NCI-H1694 treated with DMSO at 0.1 percent for 48 hours (cell line): ENCODE measurements around the gene BABAM2.
"Not testable (repeated sequence)": the region's sequence is repeated elsewhere in the genome, so short reads cannot be mapped to it uniquely, and the experiment has no call there.

Experiments
- DNase-seq: peaks from one replicate; lab custom pipeline; 2025; lab: John Stamatoyannopoulos, UW

Gene BABAM2

GRCh38 chr2:28250006-28250405 is 359.5 kb downstream of the BABAM2 start:
- no peak for DNase-seq

DNA sequence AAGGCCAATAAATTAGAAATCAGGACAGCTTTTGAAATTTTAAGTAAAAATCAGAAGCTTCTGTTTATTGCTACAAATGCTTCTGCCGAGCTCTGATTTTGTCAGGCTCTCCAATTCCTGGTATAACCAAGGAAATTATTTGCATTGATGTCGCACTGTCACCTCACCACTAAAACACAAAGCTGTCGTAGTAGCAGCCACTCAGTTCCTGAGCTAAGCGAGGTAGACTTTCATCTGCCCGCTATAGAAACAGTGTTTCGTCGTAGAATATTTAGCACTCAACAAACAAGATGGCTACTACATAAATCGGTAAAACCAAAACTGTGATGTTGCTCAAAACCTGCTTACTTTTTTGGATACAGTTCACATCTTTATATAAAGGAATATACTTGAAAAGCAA is 360.8 kb downstream of the BABAM2 start:
- no peak for DNase-seq

DNA sequence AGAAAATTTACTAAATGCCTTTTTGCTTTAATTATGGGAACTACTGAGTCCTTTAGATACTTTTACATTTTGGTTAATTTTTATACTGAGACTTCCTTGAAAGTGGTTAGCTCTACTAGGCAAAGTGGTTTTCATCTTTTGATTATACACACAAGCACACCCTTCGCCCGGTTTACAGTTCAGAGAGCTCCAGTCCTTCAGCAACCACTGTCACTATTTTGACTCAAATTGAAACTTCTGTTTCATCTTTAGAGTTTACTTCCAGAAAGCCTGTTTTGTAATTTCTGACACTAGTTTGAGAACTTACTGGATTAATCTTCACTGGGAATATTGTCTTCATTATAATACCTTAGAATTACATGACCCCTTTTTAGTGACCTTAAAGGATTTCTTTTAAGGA is 361.8 kb downstream of the BABAM2 start:
- DNase-seq = no peak

GRCh38 chr2:28253543-28253942 is 363.0 kb downstream of the BABAM2 start:
- DNase-seq = no peak

DNA sequence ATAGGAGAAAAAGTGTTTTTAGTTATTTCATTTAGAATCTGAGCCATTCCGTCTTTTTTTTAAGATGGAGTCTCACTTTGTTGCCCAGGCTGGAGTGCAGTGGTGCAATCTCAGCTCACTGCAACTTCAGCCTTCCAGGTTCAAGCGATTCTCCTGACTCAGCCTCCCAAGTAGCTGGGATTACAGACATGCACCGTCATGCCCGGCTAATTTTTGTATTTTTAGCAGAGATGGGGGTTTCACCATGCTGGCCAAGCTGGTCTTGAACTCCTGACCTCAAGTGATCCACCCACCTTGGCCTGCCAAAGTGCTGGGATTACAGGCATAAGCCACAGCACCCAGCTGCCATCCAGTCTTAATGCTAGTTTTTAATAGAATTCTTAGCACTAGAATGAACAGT is 364.7 kb downstream of the BABAM2 start:
- DNase-seq = not testable (repeated sequence)

- DNase-seq = no peak
Measured at GRCh38 chr2:28257182-28257581, 366.7 kb downstream of the BABAM2 start.

- DNase-seq = not testable (repeated sequence)
Measured at GRCh38 chr2:28259226-28259625, 368.7 kb downstream of the BABAM2 start.

- DNase-seq = no peak
Measured at GRCh38 chr2:28263690-28264089, 373.2 kb downstream of the BABAM2 start.

GRCh38 chr2:28267282-28267681 is 376.8 kb downstream of the BABAM2 start:
- DNase-seq = no peak

DNA sequence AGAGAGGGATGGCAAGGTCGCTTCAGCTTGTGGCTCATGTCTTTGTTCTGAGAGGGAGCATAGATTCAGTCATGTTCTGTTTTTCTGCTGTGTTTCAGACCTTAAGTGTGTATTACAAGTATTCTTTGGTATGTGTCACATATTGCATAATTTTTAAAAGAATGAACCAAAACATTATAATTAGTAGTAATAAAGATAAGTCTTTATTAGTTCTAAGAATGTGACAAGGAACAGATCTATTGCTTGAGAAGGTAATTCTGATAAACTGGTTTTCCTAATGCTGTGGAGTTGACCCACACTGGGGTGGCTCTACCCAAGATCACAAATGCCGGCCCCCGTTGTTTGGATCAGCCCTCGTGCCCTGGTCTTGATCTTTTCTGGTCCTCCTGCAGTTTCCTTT is 377.9 kb downstream of the BABAM2 start:
- DNase-seq = no peak

DNA sequence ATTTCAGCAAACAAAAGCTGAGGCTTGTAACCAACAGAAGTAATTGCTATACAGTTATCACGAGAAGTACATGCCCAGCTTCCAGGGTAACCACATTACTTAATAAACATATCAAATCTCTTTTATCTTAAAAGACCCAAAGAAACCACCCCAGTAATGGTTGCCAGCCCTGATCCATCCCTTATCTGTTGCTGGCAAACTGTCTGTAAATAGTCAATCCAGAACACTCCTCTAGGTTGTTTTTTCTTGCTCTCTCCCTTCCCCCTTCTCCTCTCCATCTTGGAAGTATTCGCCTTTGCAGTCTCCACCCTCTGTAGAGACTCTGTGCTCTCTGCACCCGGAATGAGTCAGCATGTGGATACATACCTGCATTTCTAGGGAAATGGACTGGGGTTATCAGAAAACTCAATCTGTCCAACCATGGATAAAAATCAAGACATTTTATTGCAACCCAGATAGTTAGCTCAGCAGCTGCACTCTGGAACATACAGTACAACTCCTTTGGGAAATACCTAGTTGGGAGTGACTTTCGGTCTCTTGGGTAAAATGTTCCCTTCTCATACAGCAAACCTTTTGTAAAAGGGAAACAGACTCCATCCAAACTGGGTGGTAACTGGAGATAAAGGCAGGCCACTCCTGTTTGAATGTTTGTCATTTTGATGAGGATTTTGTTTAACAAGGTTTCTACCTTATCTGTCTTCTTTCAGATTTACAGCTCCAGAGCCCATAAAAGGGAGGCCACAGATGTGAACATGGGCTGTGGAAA is 378.7 kb downstream of the BABAM2 start:
- DNase-seq = no peak

DNA sequence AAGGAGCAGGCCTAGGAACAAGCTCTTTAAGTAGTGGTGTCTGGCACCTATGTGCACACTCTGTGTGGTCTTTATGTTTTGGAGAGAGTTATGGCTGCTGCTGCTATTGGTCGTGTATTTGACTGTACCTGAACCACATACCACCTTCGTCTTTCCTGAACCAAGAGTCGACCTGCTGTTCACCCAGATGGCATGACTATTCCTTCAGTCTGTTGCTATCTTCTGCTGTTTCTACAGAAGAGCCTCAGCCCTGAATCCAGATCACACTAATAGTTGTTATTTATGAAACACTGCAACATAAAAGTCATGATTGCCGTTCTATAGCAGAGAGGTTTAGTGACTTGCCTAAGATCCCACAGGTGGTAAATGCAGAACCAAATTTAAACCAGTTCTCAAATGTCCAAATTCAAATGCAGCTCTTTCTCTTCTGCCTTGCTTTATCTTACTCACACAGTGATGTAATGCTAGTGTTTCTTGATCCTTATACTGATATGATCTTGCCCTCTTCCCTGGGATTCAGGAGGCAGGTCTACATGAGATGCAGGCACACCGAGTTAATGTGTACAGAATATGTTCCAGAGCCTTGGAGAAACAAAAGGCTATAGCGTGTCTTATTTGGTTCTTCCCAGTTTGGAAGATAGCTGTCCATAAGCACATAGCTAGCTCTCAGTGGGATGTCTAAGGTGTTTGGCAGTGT is 380.1 kb downstream of the BABAM2 start:
- no peak for DNase-seq

DNA sequence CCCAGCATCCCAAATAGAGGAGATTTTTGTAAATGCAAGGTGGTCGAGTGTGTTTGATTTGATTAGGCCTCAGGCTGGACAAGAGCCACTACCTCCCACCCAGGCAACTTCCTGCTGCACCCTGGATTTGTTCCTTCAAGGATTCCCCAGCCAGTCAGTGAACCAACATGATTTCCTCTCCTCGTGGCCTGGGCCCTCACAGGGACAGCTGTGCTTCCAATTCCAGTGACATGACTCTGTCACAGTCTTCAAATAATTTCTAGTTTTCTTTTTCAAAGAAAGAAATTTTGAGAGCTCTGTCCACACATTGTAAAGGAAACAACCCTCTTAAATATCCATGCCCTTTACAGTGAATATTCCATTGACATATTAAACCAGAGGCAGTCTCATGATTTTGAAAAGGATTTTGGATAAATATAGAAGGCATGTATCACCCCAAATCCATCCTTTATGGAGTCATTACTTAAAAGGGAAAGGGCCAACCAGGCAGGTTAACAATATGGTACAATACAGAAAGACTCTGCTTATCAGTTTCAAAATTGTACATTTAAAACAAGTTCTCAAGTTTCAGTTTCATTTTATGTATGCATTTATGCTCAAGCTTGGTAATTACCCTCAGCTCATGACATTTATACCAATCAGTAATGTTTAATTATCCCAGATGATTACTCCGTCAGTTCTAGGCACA is 380.8 kb downstream of the BABAM2 start:
- DNase-seq = no peak

DNA sequence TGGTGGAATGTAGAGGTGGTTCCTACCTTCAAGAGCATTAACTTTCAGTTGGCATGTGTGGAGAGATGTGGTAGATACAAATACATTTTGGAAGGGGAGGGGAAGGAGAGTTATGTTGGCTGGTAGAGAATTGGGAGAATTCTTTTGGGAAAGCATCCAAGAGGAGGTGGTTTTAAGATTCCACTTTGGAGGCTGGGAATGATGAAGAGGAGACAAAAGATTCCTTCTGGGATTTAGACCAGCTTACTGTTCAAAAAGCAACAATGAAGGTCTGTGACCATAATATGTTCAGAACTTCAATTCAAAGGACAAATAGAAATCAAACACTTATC is 381.4 kb downstream of the BABAM2 start:
- no peak for DNase-seq

GRCh38 chr2:28273751-28274150 is 383.2 kb downstream of the BABAM2 start:
- DNase-seq = no peak

DNA sequence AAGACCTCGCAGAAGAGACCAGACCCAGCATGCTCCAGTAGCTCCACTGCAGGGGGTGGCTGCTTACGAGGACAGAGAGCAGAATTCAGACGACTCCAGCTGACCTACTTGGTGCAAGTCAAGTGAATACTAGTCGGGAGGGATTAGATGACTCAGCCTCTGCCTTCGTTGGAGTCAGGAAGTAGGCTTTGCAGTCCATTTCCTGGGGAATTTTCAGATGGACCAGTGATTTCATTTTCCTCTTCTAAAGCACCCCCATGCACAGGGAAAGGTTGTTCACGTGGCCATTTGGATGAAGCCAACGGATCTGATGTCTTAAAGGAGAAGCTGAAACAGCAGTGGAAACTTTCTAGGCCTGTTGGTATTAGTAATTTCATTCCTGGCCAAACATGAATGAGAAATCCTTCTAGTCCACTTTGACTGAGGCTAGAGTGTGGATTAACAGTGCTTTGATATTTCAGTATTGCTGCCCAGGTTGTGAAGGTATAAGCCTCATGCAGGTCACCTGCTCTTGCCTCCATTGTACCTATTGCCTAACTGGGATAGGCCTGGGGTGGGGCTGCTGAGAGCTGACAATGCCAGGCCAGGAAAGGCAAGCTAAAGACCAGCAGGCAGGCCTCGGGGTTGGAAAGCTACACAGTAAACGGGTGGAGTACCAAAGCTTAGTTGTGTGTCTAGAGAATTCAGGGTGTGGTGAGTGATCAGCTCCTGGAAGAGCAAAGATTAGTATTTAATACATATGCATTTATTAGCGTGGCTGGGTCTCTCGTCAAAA is 384.6 kb downstream of the BABAM2 start:
- DNase-seq = no peak

GRCh38 chr2:28276076-28276618 is 385.6 kb downstream of the BABAM2 start:
- no peak for DNase-seq

DNA sequence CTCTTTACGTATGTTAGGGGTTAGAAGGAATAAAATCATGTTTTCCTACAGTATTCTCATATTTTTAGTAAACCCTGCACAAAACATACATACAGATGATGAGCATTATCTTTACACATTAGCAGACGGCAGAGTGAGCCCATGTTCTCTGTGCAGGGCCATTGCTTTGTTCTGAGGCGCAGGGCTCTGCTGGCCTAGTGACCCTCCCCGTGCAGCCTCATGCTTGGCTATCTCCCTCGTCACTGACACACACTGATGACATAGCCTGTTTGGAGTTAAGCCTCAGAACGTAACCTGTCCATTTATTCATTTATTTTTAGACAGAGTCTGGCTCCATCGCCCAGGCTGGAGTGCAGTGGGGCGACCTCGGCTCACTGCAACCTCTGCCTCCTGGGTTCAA is 386.3 kb downstream of the BABAM2 start:
- DNase-seq = no peak

DNA sequence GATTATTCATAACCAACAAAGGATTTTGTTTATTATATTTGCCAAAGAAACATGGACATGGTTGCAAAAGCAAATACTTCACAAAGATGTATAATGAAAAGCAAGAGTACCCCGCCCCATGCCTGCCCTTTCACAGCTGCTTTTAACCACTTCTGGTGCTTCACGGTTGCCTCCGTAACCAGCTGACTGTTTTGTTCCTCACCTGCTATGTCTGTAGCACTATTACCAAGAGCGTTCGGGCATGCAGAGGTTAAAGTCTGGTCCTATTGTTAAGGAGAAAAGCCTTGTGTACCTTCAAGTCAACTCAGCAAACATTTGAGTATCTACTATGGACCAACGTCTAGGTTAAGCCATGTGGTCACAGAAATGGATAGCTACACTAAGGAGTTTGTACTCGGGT is 386.9 kb downstream of the BABAM2 start:
- DNase-seq = no peak

GRCh38 chr2:28279371-28279770 is 388.8 kb downstream of the BABAM2 start:
- no peak for DNase-seq

- no peak for DNase-seq
Measured at GRCh38 chr2:28280619-28281018, 390.1 kb downstream of the BABAM2 start.

- no peak for DNase-seq
Measured at GRCh38 chr2:28281739-28282138, 391.2 kb downstream of the BABAM2 start.
